Muscle layer of colon (tissue), 2 donors: Measurements from ENCODE around the gene ARHGAP25.

Source experiments
- H3K27ac ChIP-seq: one replicate; pipeline ENCODE4 v1.7.0; 2013; ENCODE audit warnings: low read depth, mild to moderate bottlenecking, low read length, moderate library complexity
- H3K27me3 ChIP-seq, 2 donors: one replicate each; pipeline ENCODE4 v1.7.0; 2013; ENCODE audit warnings: low read length in 2 of 2, mild to moderate bottlenecking in 2 of 2; ENCODE audit not compliant: insufficient read depth in 2 of 2, control insufficient read depth in 1 of 2
- H3K36me3 ChIP-seq: one replicate; pipeline ENCODE4 v1.7.0; 2013; ENCODE audit warnings: mild to moderate bottlenecking, low read length; ENCODE audit not compliant: insufficient read depth
- H3K4me1 ChIP-seq: one replicate; pipeline ENCODE4 v1.7.0; 2013; ENCODE audit warnings: mild to moderate bottlenecking, low read length; ENCODE audit not compliant: insufficient read depth
- H3K4me3 ChIP-seq, 2 donors: one replicate each; pipeline ENCODE4 v1.7.0; 2013; ENCODE audit warnings: low read length in 2 of 2, low read depth in 1 of 2, mild to moderate bottlenecking in 1 of 2, moderate library complexity in 1 of 2
- H3K9ac ChIP-seq: one replicate; pipeline ENCODE4 v1.7.0; 2013; ENCODE audit warnings: low read length
- H3K9me3 ChIP-seq: one replicate; pipeline ENCODE4 v1.7.0; 2013; ENCODE audit warnings: mild to moderate bottlenecking, low read length
- donor health status: abdominal sarcoma.
- donor health status: Adenocarcinoma of cecum.

ARHGAP25 gene

GRCh38 chr2:68762665-68763064, 28.1 kb downstream of the ARHGAP25 start:
- Histone ChIP-seq H3K4me1 (peaks cover 15% of the 10 kb centered on the region), H3K4me3 (no peak overlapping the region), H3K27ac (no peak overlapping the region), H3K36me3 (no peaks in the 10 kb centered on the region), H3K9me3 (no peaks in the 10 kb centered on the region), H3K27me3 (no peaks in the 10 kb centered on the region), H3K9ac (no peak overlapping the region)

- H3K9me3 ChIP-seq, result no peaks in the 10 kb centered on the region
- no peak overlapping the region for H3K27ac ChIP-seq
- no peaks in the 10 kb centered on the region for H3K27me3 ChIP-seq
- H3K36me3 ChIP-seq, result no peaks in the 10 kb centered on the region
- H3K4me3 ChIP-seq, result peak overlapping the region in 1 of 2 donors; percentile 46
- H3K9ac ChIP-seq, result no peak overlapping the region
- H3K4me1 ChIP-seq, result peaks cover 15% of the 10 kb centered on the region
Observed at GRCh38 chr2:68764041-68764805, 29.6 kb downstream of the ARHGAP25 start.

- no peak overlapping the region for H3K9ac ChIP-seq
- no peaks in the 10 kb centered on the region for H3K36me3 ChIP-seq
- no peaks in the 10 kb centered on the region for H3K9me3 ChIP-seq
- peak overlapping the region in 1 of 2 donors; percentile 46 for H3K4me3 ChIP-seq
- H3K4me1 ChIP-seq, result peaks cover 15% of the 10 kb centered on the region
- H3K27me3 ChIP-seq, result no peaks in the 10 kb centered on the region
- H3K27ac ChIP-seq, result no peak overlapping the region
Observed at GRCh38 chr2:68764806-68765311, 30.2 kb downstream of the ARHGAP25 start.

- Histone ChIP-seq H3K4me3 (no peak overlapping the region), H3K27me3 (no peaks in the 10 kb centered on the region), H3K9me3 (no peaks in the 10 kb centered on the region), H3K9ac (no peak overlapping the region), H3K4me1 (peaks cover 16% of the 10 kb centered on the region), H3K27ac (no peak overlapping the region), H3K36me3 (no peaks in the 10 kb centered on the region)
Observed at GRCh38 chr2:68765739-68766375, 31.2 kb downstream of the ARHGAP25 start.

GRCh38 chr2:68766376-68766845, 31.8 kb downstream of the ARHGAP25 start:
- Histone ChIP-seq H3K4me3 (no peak overlapping the region), H3K27ac (no peak overlapping the region), H3K9ac (no peak overlapping the region), H3K4me1 (peaks cover 21% of the 10 kb centered on the region), H3K9me3 (no peaks in the 10 kb centered on the region), H3K36me3 (no peaks in the 10 kb centered on the region), H3K27me3 (no peaks in the 10 kb centered on the region)

- no peak overlapping the region for H3K4me3 ChIP-seq
- H3K4me1 ChIP-seq, result peaks cover 26% of the 10 kb centered on the region
- no peak overlapping the region for H3K9ac ChIP-seq
- no peaks in the 10 kb centered on the region for H3K9me3 ChIP-seq
- no peaks in the 10 kb centered on the region for H3K27me3 ChIP-seq
- no peaks in the 10 kb centered on the region for H3K36me3 ChIP-seq
- no peak overlapping the region for H3K27ac ChIP-seq
Observed at GRCh38 chr2:68767031-68767961, 32.7 kb downstream of the ARHGAP25 start.

GRCh38 chr2:68767996-68768395, 33.4 kb downstream of the ARHGAP25 start:
- H3K9me3 ChIP-seq, result no peaks in the 10 kb centered on the region
- no peaks in the 10 kb centered on the region for H3K36me3 ChIP-seq
- H3K9ac ChIP-seq, result no peak overlapping the region
- peaks cover 26% of the 10 kb centered on the region for H3K4me1 ChIP-seq
- no peak overlapping the region for H3K27ac ChIP-seq
- H3K27me3 ChIP-seq, result no peaks in the 10 kb centered on the region
- no peak overlapping the region for H3K4me3 ChIP-seq

GRCh38 chr2:68768461-68768860, 33.9 kb downstream of the ARHGAP25 start:
- Histone ChIP-seq H3K27me3 (no peaks in the 10 kb centered on the region), H3K27ac (no peak overlapping the region), H3K9ac (no peak overlapping the region), H3K9me3 (no peaks in the 10 kb centered on the region), H3K4me1 (peaks cover 26% of the 10 kb centered on the region), H3K36me3 (no peaks in the 10 kb centered on the region), H3K4me3 (no peak overlapping the region)

GRCh38 chr2:68768951-68769350, 34.3 kb downstream of the ARHGAP25 start:
- no peaks in the 10 kb centered on the region for H3K27me3 ChIP-seq
- no peak overlapping the region for H3K4me3 ChIP-seq
- H3K27ac ChIP-seq, result no peak overlapping the region
- H3K36me3 ChIP-seq, result no peaks in the 10 kb centered on the region
- no peaks in the 10 kb centered on the region for H3K9me3 ChIP-seq
- peaks cover 26% of the 10 kb centered on the region for H3K4me1 ChIP-seq
- no peak overlapping the region for H3K9ac ChIP-seq

- H3K36me3 ChIP-seq, result no peaks in the 10 kb centered on the region
- no peaks in the 10 kb centered on the region for H3K9me3 ChIP-seq
- no peak overlapping the region for H3K27ac ChIP-seq
- peaks cover 20% of the 10 kb centered on the region for H3K4me1 ChIP-seq
- no peak overlapping the region for H3K9ac ChIP-seq
- no peaks in the 10 kb centered on the region for H3K27me3 ChIP-seq
- no peak overlapping the region for H3K4me3 ChIP-seq
Observed at GRCh38 chr2:68769586-68770270, 35.1 kb downstream of the ARHGAP25 start.
